IMR-90 (cell line): ENCODE measurements around the gene COL19A1. TPM values are rescaled to one million over a fixed set of nuclear protein-coding genes. Genes with fewer than 3 reads are reported as not detected.

ENCODE experiments used
- ATAC-seq: fragments of 200-7000 bp; cut with Tn5 transposase; 2 replicates; pipeline ENCODE4 v1.9.1; 2020; ENCODE audit warnings: low read depth, mild to moderate bottlenecking, moderate library complexity
- BruUV-seq: library from RNA; stranded (reverse); fragments of 400-500 nt; replicated peaks from 2 replicates; lab custom pipeline; 2021; lab: Mats Ljungman, UMichigan
- CTCF ChIA-PET: fragments of 300-600 bp; formaldehyde crosslinking; extraction: SDS; loops from one replicate; lab custom pipeline; 2021; ENCODE audit warnings: antibody characterized with exemption; lab: Yijun Ruan, JAX
- POLR2A ChIA-PET: fragments of 300-600 bp; sonication (Branson Sonifier 250); formaldehyde crosslinking; loops from one replicate; lab custom pipeline; 2022; ENCODE audit warnings: antibody characterized with exemption; ENCODE audit not compliant: unreplicated experiment; lab: Charles Lee
- DNase-seq: peaks from one replicate; pipeline ENCODE4 v3.0.0; 2013
- H2AFZ ChIP-seq: replicated peaks from 2 replicates; pipeline ENCODE3; 2013; ENCODE audit warnings: low read length, mild to moderate bottlenecking; ENCODE audit not compliant: poor library complexity
- H2AK5ac ChIP-seq: 2 replicates; pipeline ENCODE4 v1.6.1; 2013; ENCODE audit warnings: low read depth, low read length, inconsistent platforms
- H2AK9ac ChIP-seq: replicated peaks from 2 replicates; pipeline ENCODE3; 2013; ENCODE audit warnings: mild to moderate bottlenecking, low read depth, low read length, moderate library complexity; ENCODE audit not compliant: poor library complexity
- H2BK120ac ChIP-seq: 2 replicates; pipeline ENCODE4 v1.6.1; 2013; ENCODE audit warnings: low read depth, low read length, inconsistent platforms
- H2BK15ac ChIP-seq: 3 replicates; pipeline ENCODE4 v1.6.1; 2013; ENCODE audit warnings: low read depth, low read length, inconsistent platforms
- H2BK20ac ChIP-seq: 2 replicates; pipeline ENCODE4 v1.6.1; 2013; ENCODE audit warnings: low read depth, mild to moderate bottlenecking, inconsistent platforms, low read length, moderate library complexity
- H2BK5ac ChIP-seq: 2 replicates; pipeline ENCODE4 v1.6.1; 2013; ENCODE audit warnings: mild to moderate bottlenecking, low read depth, low read length, inconsistent platforms; ENCODE audit not compliant: poor library complexity, severe bottlenecking
- H3K14ac ChIP-seq: replicated peaks from 2 replicates; pipeline ENCODE4 v1.6.1; 2013; ENCODE audit warnings: low read depth, low read length, inconsistent platforms
- H3K18ac ChIP-seq: 2 replicates; pipeline ENCODE4 v1.6.1; 2013; ENCODE audit warnings: low read depth, low read length, control low read depth
- H3K23ac ChIP-seq: 2 replicates; pipeline ENCODE4 v1.6.1; 2013; ENCODE audit warnings: low read depth, low read length, inconsistent platforms
- H3K27ac ChIP-seq: 2 replicates; pipeline ENCODE4 v1.5.1; 2013; ENCODE audit warnings: mild to moderate bottlenecking, control low read depth, low read length; ENCODE audit not compliant: insufficient read depth
- H3K27me3 ChIP-seq: 2 replicates; pipeline ENCODE4 v1.6.1; 2013; ENCODE audit warnings: low read length; ENCODE audit not compliant: control insufficient read depth, insufficient read depth
- H3K36me3 ChIP-seq: 2 replicates; pipeline ENCODE4 v1.6.1; 2013; ENCODE audit warnings: low read length, mixed read lengths; ENCODE audit not compliant: control insufficient read depth, insufficient read depth
- H3K4ac ChIP-seq: 2 replicates; pipeline ENCODE4 v1.6.1; 2013; ENCODE audit warnings: low read depth, low read length, inconsistent platforms
- H3K4me1 ChIP-seq: 2 replicates; pipeline ENCODE4 v1.6.1; 2013; ENCODE audit warnings: low read length, mixed read lengths; ENCODE audit not compliant: control insufficient read depth, insufficient read depth
- H3K4me2 ChIP-seq: 2 replicates; pipeline ENCODE4 v1.6.1; 2013; ENCODE audit warnings: low read depth, mild to moderate bottlenecking, control low read depth, low read length, moderate library complexity
- H3K4me3 ChIP-seq: 2 replicates; pipeline ENCODE4 v1.5.1; 2013; ENCODE audit warnings: low read depth, mild to moderate bottlenecking, control low read depth, low read length, moderate library complexity; ENCODE audit not compliant: insufficient read depth
- H3K56ac ChIP-seq: 2 replicates; pipeline ENCODE4 v1.6.1; 2013; ENCODE audit warnings: low read length, inconsistent platforms; ENCODE audit not compliant: insufficient read depth; ENCODE audit errors: extremely low read depth
- H3K79me1 ChIP-seq, 2 experiments: 2 replicates each; pipeline ENCODE4 v1.6.1; 2013; ENCODE audit warnings: low read length in 2 of 2, inconsistent platforms in 1 of 2, low read depth in 1 of 2
- H3K9ac ChIP-seq: 2 replicates; pipeline ENCODE4 v1.6.1; 2013; ENCODE audit warnings: low read depth, low read length, control low read depth
- H3K9me1 ChIP-seq: 2 replicates; pipeline ENCODE4 v1.6.1; 2013; ENCODE audit warnings: low read length, inconsistent platforms; ENCODE audit not compliant: insufficient read depth
- H3K9me3 ChIP-seq: 2 replicates; pipeline ENCODE4 v1.6.1; 2013; ENCODE audit warnings: low read length; ENCODE audit not compliant: control insufficient read depth, insufficient read depth
- H4K20me1 ChIP-seq: 2 replicates; pipeline ENCODE4 v1.6.1; 2013; ENCODE audit warnings: low read length, inconsistent platforms; ENCODE audit not compliant: insufficient read depth
- H4K5ac ChIP-seq: 2 replicates; pipeline ENCODE4 v1.6.1; 2013; ENCODE audit warnings: mild to moderate bottlenecking, low read depth, low read length, control low read depth
- H4K8ac ChIP-seq, 2 experiments: 2 replicates each; pipeline ENCODE4 v1.6.1; 2013; ENCODE audit warnings: low read depth in 2 of 2, low read length in 2 of 2, control low read depth in 1 of 2, inconsistent platforms in 1 of 2
- H4K91ac ChIP-seq: 2 replicates; pipeline ENCODE4 v1.6.1; 2013; ENCODE audit warnings: low read depth, low read length, inconsistent platforms; ENCODE audit not compliant: insufficient read depth
- CEBPB ChIP-seq: IDR thresholded peaks from 2 replicates; pipeline ENCODE4 v1.6.1; 2012; ENCODE audit warnings: low read depth, low read length, improper control_type of control experiment
- ELK1 ChIP-seq: fragments of 150-350 bp; IDR thresholded peaks from 2 replicates; pipeline ENCODE4 v1.6.1; 2016; ENCODE audit warnings: low read depth, mild to moderate bottlenecking, low read length, moderate library complexity, borderline replicate concordance
- FOS ChIP-seq: fragments of 150-350 bp; IDR thresholded peaks from 2 replicates; pipeline ENCODE4 v1.6.1; 2016; ENCODE audit warnings: low read depth, low read length
- MAFK ChIP-seq: IDR thresholded peaks from 2 replicates; pipeline ENCODE4 v1.6.1; 2012; ENCODE audit warnings: low read depth, low read length, improper control_type of control experiment
- MAZ ChIP-seq: IDR thresholded peaks from 2 replicates; pipeline ENCODE4 v1.6.1; 2012; ENCODE audit warnings: low read depth, mild to moderate bottlenecking, low read length, improper control_type of control experiment, moderate library complexity, borderline replicate concordance
- MXI1 ChIP-seq: IDR thresholded peaks from 2 replicates; pipeline ENCODE4 v1.6.1; 2012; ENCODE audit warnings: low read depth, mild to moderate bottlenecking, low read length, moderate library complexity, borderline replicate concordance
- NFE2L2 ChIP-seq: fragments of 150-350 bp; IDR thresholded peaks from 2 replicates; pipeline ENCODE4 v1.6.1; 2016; ENCODE audit warnings: low read depth, mild to moderate bottlenecking, low read length
- RAD21 ChIP-seq: IDR thresholded peaks from 2 replicates; pipeline ENCODE4 v1.6.1; 2012; ENCODE audit warnings: low read length, improper control_type of control experiment
- RCOR1 ChIP-seq: IDR thresholded peaks from 2 replicates; pipeline ENCODE4 v1.6.1; 2012; ENCODE audit warnings: mild to moderate bottlenecking, low read length, improper control_type of control experiment; ENCODE audit not compliant: insufficient replicate concordance
- RFX5 ChIP-seq: IDR thresholded peaks from 2 replicates; pipeline ENCODE4 v1.8.0; 2012; ENCODE audit warnings: low read depth, mild to moderate bottlenecking, low read length, moderate library complexity
- SMC3 ChIP-seq: fragments of 150-350 bp; IDR thresholded peaks from 2 replicates; pipeline ENCODE4 v1.6.1; 2016; ENCODE audit warnings: low read depth, mild to moderate bottlenecking, antibody characterized with exemption, low read length, moderate library complexity
- WGBS, 2 experiments: methylation state at CpG; one replicate each; pipeline versions ENCODE4 v1.1.5 to v1.1.7; 2013; ENCODE audit warnings: missing lambda C conversion rate in 2 of 2; ENCODE audit not compliant: insufficient read length in 1 of 2; ENCODE audit errors: extremely low coverage in 2 of 2; 5-methylcytosine and 5-hydroxymethylcytosine counted together
- dilution Hi-C: fragments of 300-500 bp; cut with HindIII; formaldehyde crosslinking; loops from one replicate; pipeline ENCODE4 v1.14.3; 2018; ENCODE audit warnings: low sequenced_read_pairs; ENCODE audit not compliant: unreplicated experiment
- in situ Hi-C: fragments of 300-500 bp; cut with MboI; formaldehyde crosslinking; loops from 3 replicates; pipeline ENCODE4 v1.14.3; 2019; ENCODE audit warnings: low sequenced_read_pairs, inconsistent platforms, mixed read lengths
- intact Hi-C: fragments of 100-400 bp; cut with micrococcal nuclease; formaldehyde crosslinking; loops from 2 replicates; pipeline ENCODE4 v1.10.0; 2022
- polyA plus RNA-seq, 3 experiments: library from polyadenylated mRNA; depleted of rRNA; stranded (reverse); fragments of >200 nt; gene quantifications; 2 replicates each; pipeline ENCODE4 v1.2.3, GENCODE V29; 2012; ENCODE audit warnings: low replicate concordance in 1 of 3
- total RNA-seq: library from RNA; depleted of rRNA; stranded (reverse); fragments of >200 nt; gene quantifications from 2 replicates; pipeline ENCODE4 v1.2.3, GENCODE V29; 2012
- TF ChIP-seq, protein P1 (sequence below): conservative IDR thresholded peaks from 2 replicates; pipeline ENCODE4 v1.5.1; 2012; ENCODE audit warnings: mild to moderate bottlenecking, low read depth, low read length, improper control_type of control experiment
- TF ChIP-seq, protein P2 (sequence below): fragments of 150-350 bp; IDR thresholded peaks from 2 replicates; pipeline ENCODE4 v1.6.1; 2017; ENCODE audit warnings: mild to moderate bottlenecking, antibody characterized with exemption, low read length, low read depth

Gene COL19A1
- total and polyA plus RNA-seq, 2 of the 4 experiments (the other 2 are of a cell fraction) = under 0.01 TPM; not detected in 1

DNA sequence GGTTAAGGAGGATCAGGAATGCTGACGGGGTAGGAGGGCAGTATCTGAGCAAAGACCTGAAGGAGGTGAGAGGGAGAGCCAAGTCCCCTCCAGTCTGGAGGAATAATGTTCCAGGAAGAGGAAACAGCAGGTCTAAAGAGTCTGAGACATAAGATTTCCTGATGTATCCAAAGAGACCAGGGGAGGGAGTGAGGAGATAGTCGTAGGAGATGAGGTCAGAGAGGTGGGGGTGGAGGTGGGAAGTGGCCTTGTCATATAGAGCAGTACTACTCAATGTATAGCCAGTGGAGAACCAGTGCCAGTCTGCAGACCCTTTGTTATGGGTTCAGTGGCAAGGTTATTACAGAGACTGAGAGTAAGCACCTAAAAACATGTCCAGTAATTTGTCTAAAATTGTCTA, 305.9 kb downstream of the COL19A1 start:
- CTCF ChIA-PET = no interaction called here
- H3K9me3 ChIP-seq = no peaks in the 10 kb centered on the region
- intact Hi-C loops (no loop called here), dilution Hi-C loops (no loop called here), in situ Hi-C loops (no loop called here)
- no peak overlapping the region for H3K18ac ChIP-seq
- H2AK9ac ChIP-seq = no peak overlapping the region
- H3K23ac ChIP-seq = no peak overlapping the region
- no peak overlapping the region for H4K8ac ChIP-seq
- DNase-seq (no peak), ATAC-seq (no peak)
- POLR2A ChIA-PET = no interaction called here
- H2BK5ac ChIP-seq = no peak overlapping the region
- no peak overlapping the region for H4K91ac ChIP-seq
- H3K4me3 ChIP-seq = no peak overlapping the region
- H4K5ac ChIP-seq = no peak overlapping the region
- H2AFZ ChIP-seq = no peak overlapping the region
- no peak overlapping the region for H2BK20ac ChIP-seq
- no peak overlapping the region for H3K9ac ChIP-seq
- H3K4me1 ChIP-seq = no peaks in the 10 kb centered on the region
- no peak overlapping the region for H2BK120ac ChIP-seq
- no peak overlapping the region for H3K4ac ChIP-seq
- H3K79me1 ChIP-seq = no peaks in the 10 kb centered on the region
- no peaks in the 10 kb centered on the region for H3K36me3 ChIP-seq
- no peak overlapping the region for H3K4me2 ChIP-seq
- H3K9me1 ChIP-seq = no peaks in the 10 kb centered on the region
- WGBS, 2 experiments = 13% methylated on average over 1 of the region's 2 CpGs; no CpG with 5 or more reads in 1 of the 2 experiments
- H3K27me3 ChIP-seq = no peaks in the 10 kb centered on the region
- no peak overlapping the region for H3K14ac ChIP-seq
- no peak for TF ChIP-seq RAD21
- TF ChIP-seq, protein P1, sequence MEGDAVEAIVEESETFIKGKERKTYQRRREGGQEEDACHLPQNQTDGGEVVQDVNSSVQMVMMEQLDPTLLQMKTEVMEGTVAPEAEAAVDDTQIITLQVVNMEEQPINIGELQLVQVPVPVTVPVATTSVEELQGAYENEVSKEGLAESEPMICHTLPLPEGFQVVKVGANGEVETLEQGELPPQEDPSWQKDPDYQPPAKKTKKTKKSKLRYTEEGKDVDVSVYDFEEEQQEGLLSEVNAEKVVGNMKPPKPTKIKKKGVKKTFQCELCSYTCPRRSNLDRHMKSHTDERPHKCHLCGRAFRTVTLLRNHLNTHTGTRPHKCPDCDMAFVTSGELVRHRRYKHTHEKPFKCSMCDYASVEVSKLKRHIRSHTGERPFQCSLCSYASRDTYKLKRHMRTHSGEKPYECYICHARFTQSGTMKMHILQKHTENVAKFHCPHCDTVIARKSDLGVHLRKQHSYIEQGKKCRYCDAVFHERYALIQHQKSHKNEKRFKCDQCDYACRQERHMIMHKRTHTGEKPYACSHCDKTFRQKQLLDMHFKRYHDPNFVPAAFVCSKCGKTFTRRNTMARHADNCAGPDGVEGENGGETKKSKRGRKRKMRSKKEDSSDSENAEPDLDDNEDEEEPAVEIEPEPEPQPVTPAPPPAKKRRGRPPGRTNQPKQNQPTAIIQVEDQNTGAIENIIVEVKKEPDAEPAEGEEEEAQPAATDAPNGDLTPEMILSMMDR = no peak
- TF ChIP-seq ELK1 = no peak
- TF ChIP-seq MAZ = no peak
- TF ChIP-seq SMC3 = no peak
- TF ChIP-seq RCOR1 = no peak
- no peak for TF ChIP-seq RFX5
- TF ChIP-seq MAFK = no peak
- TF ChIP-seq MXI1 = no peak
- no peak for TF ChIP-seq NFE2L2
- TF ChIP-seq CEBPB = no peak
- no peak for TF ChIP-seq FOS
- TF ChIP-seq, protein P2, sequence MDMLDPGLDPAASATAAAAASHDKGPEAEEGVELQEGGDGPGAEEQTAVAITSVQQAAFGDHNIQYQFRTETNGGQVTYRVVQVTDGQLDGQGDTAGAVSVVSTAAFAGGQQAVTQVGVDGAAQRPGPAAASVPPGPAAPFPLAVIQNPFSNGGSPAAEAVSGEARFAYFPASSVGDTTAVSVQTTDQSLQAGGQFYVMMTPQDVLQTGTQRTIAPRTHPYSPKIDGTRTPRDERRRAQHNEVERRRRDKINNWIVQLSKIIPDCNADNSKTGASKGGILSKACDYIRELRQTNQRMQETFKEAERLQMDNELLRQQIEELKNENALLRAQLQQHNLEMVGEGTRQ = no peak
- no peaks in the 10 kb centered on the region for H4K20me1 ChIP-seq
- H2AK5ac ChIP-seq = no peak overlapping the region
- H3K27ac ChIP-seq = no peak overlapping the region
- no peak overlapping the region for H3K56ac ChIP-seq
- no peak overlapping the region for H2BK15ac ChIP-seq
- BruUV-seq = no TSS peak
